ENCODE data around the gene CERS5.

- TF ChIP-seq SUZ12 (IDR thresholded peaks at IDR 0.05; ENCODE audit: extremely low read depth, insufficient read depth, insufficient read length) (no peak), ZNF274 (IDR thresholded peaks at IDR 0.05; ENCODE audit: low read depth, low read length) (no peak)
Measured at GRCh38 chr12:50087995-50088394, 79.2 kb downstream of the CERS5 start.

Measured in NT2/D1 (cell line).